ENCODE measurements around the gene SLC37A1. TPM values are rescaled to one million over a fixed set of nuclear protein-coding genes. Genes with fewer than 3 reads are reported as not detected.

Gene SLC37A1
- total and polyA plus RNA-seq, 8 donors: 8.9 to 26.8 (median 10.5) TPM

- ATAC-seq: peak; percentile 70
- DNase-seq: peak in 1 of 4 donors; percentile 82
Measured at GRCh38 chr21:42532466-42533181, 19.0 kb downstream of the SLC37A1 start.

DNA sequence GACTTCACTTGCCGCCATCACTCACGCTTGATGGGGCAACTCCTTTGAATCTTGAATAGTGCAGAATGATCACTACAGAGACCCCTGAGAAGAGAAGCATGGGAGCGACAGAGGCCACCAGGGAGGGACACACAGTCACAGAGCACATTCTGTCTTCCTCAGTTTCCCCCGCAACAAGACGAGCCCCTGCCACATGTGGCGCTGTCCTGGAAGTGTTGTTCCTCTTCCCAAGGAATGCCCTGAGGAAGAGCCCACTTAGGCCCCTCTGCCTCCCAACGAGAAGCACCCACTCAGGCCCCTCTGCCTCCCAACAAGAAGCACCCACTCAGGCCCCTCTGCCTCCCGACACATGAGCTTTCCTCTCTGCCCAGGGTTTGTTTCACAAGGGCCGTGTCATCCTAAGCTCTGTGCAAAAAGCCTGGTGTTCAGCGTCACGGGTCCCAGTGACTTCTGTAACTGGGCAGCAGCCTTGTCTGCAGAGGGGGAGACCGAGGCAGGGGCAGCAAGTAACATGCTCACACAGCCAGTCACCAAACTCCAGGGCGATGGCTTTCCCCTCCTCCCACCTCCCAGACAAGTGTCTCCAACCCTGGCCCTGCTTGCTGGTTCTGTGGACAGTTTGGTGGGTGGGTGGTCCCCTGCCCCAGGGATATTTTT, 19.8 kb downstream of the SLC37A1 start:
- Histone ChIP-seq H3K27me3 (no peaks in the 10 kb centered on the region), H3K4me1 (peaks cover 0 to 33% of the 10 kb centered on the region in 2 donors), H3K9me3 (no peaks in the 10 kb centered on the region), H3K4me3 (no peak overlapping the region), H3K36me3 (peaks cover 0 to 27% of the 10 kb centered on the region in 2 donors), H3K27ac (no peak overlapping the region)
- ATAC-seq (no peak), DNase-seq (peak in 1 of 4 donors; percentile 27)
- TF ChIP-seq, protein P1, sequence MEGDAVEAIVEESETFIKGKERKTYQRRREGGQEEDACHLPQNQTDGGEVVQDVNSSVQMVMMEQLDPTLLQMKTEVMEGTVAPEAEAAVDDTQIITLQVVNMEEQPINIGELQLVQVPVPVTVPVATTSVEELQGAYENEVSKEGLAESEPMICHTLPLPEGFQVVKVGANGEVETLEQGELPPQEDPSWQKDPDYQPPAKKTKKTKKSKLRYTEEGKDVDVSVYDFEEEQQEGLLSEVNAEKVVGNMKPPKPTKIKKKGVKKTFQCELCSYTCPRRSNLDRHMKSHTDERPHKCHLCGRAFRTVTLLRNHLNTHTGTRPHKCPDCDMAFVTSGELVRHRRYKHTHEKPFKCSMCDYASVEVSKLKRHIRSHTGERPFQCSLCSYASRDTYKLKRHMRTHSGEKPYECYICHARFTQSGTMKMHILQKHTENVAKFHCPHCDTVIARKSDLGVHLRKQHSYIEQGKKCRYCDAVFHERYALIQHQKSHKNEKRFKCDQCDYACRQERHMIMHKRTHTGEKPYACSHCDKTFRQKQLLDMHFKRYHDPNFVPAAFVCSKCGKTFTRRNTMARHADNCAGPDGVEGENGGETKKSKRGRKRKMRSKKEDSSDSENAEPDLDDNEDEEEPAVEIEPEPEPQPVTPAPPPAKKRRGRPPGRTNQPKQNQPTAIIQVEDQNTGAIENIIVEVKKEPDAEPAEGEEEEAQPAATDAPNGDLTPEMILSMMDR (IDR thresholded peaks at IDR 0.05): no peak
- intact Hi-C loops (cut with DNase I): no loop called here

More at GRCh38 chr21:42532466-42533181, 19.0 kb downstream of the SLC37A1 start:
- no peak overlapping the region for H3K4me3 ChIP-seq
- no peak overlapping the region for H3K27ac ChIP-seq
- H3K4me1 ChIP-seq: peaks cover 5 to 41% of the 10 kb centered on the region in 2 donors
- intact Hi-C loops (cut with DNase I): no loop called here
- no peaks in the 10 kb centered on the region for H3K9me3 ChIP-seq
- H3K27me3 ChIP-seq: no peaks in the 10 kb centered on the region
- TF ChIP-seq, protein P1 (IDR thresholded peaks at IDR 0.05): no peak
- peaks cover 0 to 27% of the 10 kb centered on the region in 2 donors for H3K36me3 ChIP-seq

GRCh38 chr21:42533963-42534355, 20.3 kb downstream of the SLC37A1 start:
- intact Hi-C loops (cut with DNase I): no loop called here
- no peak overlapping the region for H3K27ac ChIP-seq
- TF ChIP-seq, protein P1 (IDR thresholded peaks at IDR 0.05): no peak
- peaks cover 0 to 31% of the 10 kb centered on the region in 2 donors for H3K4me1 ChIP-seq
- peaks cover 0 to 27% of the 10 kb centered on the region in 2 donors for H3K36me3 ChIP-seq
- no peaks in the 10 kb centered on the region for H3K9me3 ChIP-seq
- H3K27me3 ChIP-seq: no peaks in the 10 kb centered on the region
- no peak for ATAC-seq
- no peak overlapping the region for H3K4me3 ChIP-seq
- DNase-seq: no peak

DNA sequence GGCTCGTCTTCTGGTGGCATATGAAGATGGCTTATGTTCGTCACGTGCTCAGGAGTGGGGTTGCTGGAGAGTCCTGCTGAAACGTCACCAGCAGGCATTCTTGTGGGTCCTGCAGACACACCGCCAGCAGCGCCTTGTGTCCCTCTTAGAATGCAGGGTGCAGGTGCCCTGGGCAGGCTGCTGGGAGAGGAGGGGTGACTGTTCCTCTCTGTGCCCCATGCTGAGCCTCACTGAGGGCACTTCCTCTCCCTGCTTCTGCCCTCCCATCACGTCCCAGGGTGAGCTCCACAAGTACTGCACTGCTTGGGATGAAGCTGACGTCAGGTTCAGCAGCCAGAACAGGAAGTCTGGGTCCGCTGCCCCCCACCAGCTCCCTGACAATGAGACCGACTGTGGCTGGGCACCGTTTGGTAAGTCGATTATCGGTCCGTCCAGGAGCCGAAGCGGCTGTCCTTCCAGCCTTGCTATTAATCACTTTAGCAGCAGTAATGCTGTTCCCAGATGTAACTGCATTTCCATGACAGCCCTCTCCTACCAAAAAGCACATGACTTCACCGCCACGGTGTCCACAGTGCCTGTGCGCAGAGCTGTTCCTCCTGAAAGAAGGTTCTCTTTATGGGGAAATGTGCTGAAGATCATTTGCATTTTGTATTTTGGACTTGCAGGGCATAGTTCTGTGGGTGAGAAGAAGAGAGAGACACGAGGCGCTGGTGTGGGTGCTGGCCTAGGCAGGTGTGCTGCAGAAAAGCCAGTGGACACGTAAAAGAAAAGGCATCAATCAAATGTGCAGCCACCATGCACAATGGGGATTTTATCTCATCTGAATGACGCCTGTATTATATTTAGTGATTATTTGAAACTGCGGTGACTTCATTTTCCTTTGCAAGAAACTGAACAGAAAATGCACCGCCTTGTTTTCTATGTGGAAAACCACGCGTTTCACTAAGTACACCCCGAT, 21.0 kb downstream of the SLC37A1 start:
- H3K27ac ChIP-seq: peak overlapping the region in 1 of 2 donors; percentile 24
- intact Hi-C loops (cut with DNase I): no loop called here
- ATAC-seq (peak; percentile 24), DNase-seq (peak in 1 of 4 donors; percentile 65)
- no peaks in the 10 kb centered on the region for H3K9me3 ChIP-seq
- no peaks in the 10 kb centered on the region for H3K27me3 ChIP-seq
- TF ChIP-seq, protein P1 (IDR thresholded peaks at IDR 0.05): no peak
- peaks cover 0 to 32% of the 10 kb centered on the region in 2 donors for H3K36me3 ChIP-seq
- H3K4me3 ChIP-seq: no peak overlapping the region
- H3K4me1 ChIP-seq: peaks cover 0 to 31% of the 10 kb centered on the region in 2 donors
